BE2C (cell line): ENCODE results near the gene FAM110A.

Source experiments
- DNase-seq: peaks from one replicate; pipeline ENCODE4 v3.0.0-alpha.2; 2020
- H3K27me3 ChIP-seq: fragments of 250-450 bp; sonication (Bioruptor Pico); 2 replicates; pipeline ENCODE4 v1.5.1; 2020; ENCODE audit warnings: mild to moderate bottlenecking
- H3K36me3 ChIP-seq: fragments of 250-450 bp; sonication (Bioruptor Pico); 2 replicates; pipeline ENCODE4 v1.5.1; 2020; ENCODE audit warnings: mild to moderate bottlenecking
- H3K4me1 ChIP-seq: fragments of 250-450 bp; sonication (Bioruptor Pico); 2 replicates; pipeline ENCODE4 v1.5.1; 2020
- H3K4me3 ChIP-seq: 2 replicates; pipeline ENCODE4 v1.5.1; 2011; ENCODE audit warnings: low read depth, low read length
- H3K9me3 ChIP-seq: fragments of 250-450 bp; sonication (Bioruptor Pico); 2 replicates; pipeline ENCODE4 v1.5.1; 2020
- CTCF ChIP-seq: IDR thresholded peaks from 2 replicates; pipeline ENCODE4 v1.5.1; 2012; ENCODE audit warnings: mild to moderate bottlenecking, low read depth, low read length

The FAM110A gene

GRCh38 chr20:822651-823573 lies 10.6 kb upstream of the FAM110A start:
- no peak for DNase-seq
- TF ChIP-seq CTCF = no peak
- H3K9me3 ChIP-seq = no peaks in the 10 kb centered on the region

GRCh38 chr20:823574-823902 lies 10.0 kb upstream of the FAM110A start:
- no peak for DNase-seq
- TF ChIP-seq CTCF = no peak
- no peaks in the 10 kb centered on the region for H3K36me3 ChIP-seq
- no peaks in the 10 kb centered on the region for H3K4me1 ChIP-seq
- no peaks in the 10 kb centered on the region for H3K27me3 ChIP-seq
- no peak overlapping the region for H3K4me3 ChIP-seq
- H3K9me3 ChIP-seq = no peaks in the 10 kb centered on the region

More at GRCh38 chr20:822651-823573, 10.6 kb upstream of the FAM110A start:
- Histone ChIP-seq H3K27me3 (no peaks in the 10 kb centered on the region), H3K4me1 (no peaks in the 10 kb centered on the region), H3K36me3 (no peaks in the 10 kb centered on the region), H3K4me3 (no peak overlapping the region)

- Histone ChIP-seq H3K4me3 (no peak overlapping the region), H3K27me3 (no peaks in the 10 kb centered on the region), H3K9me3 (no peaks in the 10 kb centered on the region), H3K36me3 (no peaks in the 10 kb centered on the region), H3K4me1 (no peaks in the 10 kb centered on the region)
- no peak for TF ChIP-seq CTCF
- DNase-seq = no peak
Measured at GRCh38 chr20:824490-824889, 9.0 kb upstream of the FAM110A start.

GRCh38 chr20:824916-825315 lies 8.6 kb upstream of the FAM110A start:
- H3K4me1 ChIP-seq = no peaks in the 10 kb centered on the region

GRCh38 chr20:825710-826421 lies 7.6 kb upstream of the FAM110A start:
- Histone ChIP-seq H3K27me3 (no peaks in the 10 kb centered on the region), H3K4me1 (no peaks in the 10 kb centered on the region), H3K9me3 (no peaks in the 10 kb centered on the region), H3K36me3 (no peaks in the 10 kb centered on the region), H3K4me3 (no peak overlapping the region)
- TF ChIP-seq CTCF = no peak
- DNase-seq = no peak

More at GRCh38 chr20:824916-825315, 8.6 kb upstream of the FAM110A start:
- Histone ChIP-seq H3K4me3 (no peak overlapping the region), H3K36me3 (no peaks in the 10 kb centered on the region), H3K27me3 (no peaks in the 10 kb centered on the region), H3K9me3 (no peaks in the 10 kb centered on the region)
- DNase-seq = no peak
- no peak for TF ChIP-seq CTCF
